Neural progenitor cell (in vitro differentiated cells): ENCODE data around the gene SYMPK. TPM values are rescaled to one million over a fixed set of nuclear protein-coding genes. Genes with fewer than 3 reads are reported as not detected.

Experiments
- DNase-seq: peaks from one replicate; pipeline ENCODE4 v3.0.0-alpha.2; 2016; ENCODE audit warnings: low spot score
- H2AFZ ChIP-seq: fragments of 200-600 bp; sonication (generic); replicated peaks from 2 replicates; pipeline ENCODE4 v1.6.1; 2016; ENCODE audit warnings: antibody characterized with exemption
- H3F3A ChIP-seq: fragments of 200-600 bp; sonication (generic); 2 replicates; pipeline ENCODE4 v1.6.1; 2016; ENCODE audit warnings: antibody characterized with exemption, low read depth
- H3K27ac ChIP-seq: fragments of 200-600 bp; sonication (generic); 2 replicates; pipeline ENCODE4 v1.5.1; 2016; ENCODE audit warnings: mild to moderate bottlenecking
- H3K27me3 ChIP-seq: fragments of 200-600 bp; sonication (generic); 2 replicates; pipeline ENCODE4 v1.6.1; 2016; ENCODE audit warnings: mild to moderate bottlenecking, moderate library complexity
- H3K36me3 ChIP-seq: fragments of 200-600 bp; sonication (generic); 2 replicates; pipeline ENCODE4 v1.5.1; 2016
- H3K4me1 ChIP-seq: fragments of 200-600 bp; sonication (generic); 2 replicates; pipeline ENCODE4 v1.6.1; 2016; ENCODE audit warnings: mixed run types
- H3K4me2 ChIP-seq: fragments of 200-600 bp; sonication (generic); 2 replicates; pipeline ENCODE4 v1.6.1; 2016
- H3K4me3 ChIP-seq: fragments of 200-600 bp; sonication (generic); 2 replicates; pipeline ENCODE4 v1.5.1; 2016
- H3K79me2 ChIP-seq: fragments of 200-600 bp; sonication (generic); 2 replicates; pipeline ENCODE4 v1.6.1; 2016; ENCODE audit warnings: low read depth
- H3K9ac ChIP-seq: fragments of 200-600 bp; sonication (generic); 2 replicates; pipeline ENCODE4 v1.6.1; 2016
- H3K9me3 ChIP-seq: fragments of 200-600 bp; sonication (generic); 2 replicates; pipeline ENCODE4 v1.5.1; 2016; ENCODE audit warnings: low read depth
- H4K20me1 ChIP-seq: fragments of 200-600 bp; sonication (generic); 2 replicates; pipeline ENCODE4 v1.6.1; 2016; ENCODE audit warnings: low read depth
- H3K27ac Mint-ChIP-seq: 3 replicates; pipeline ENCODE4 v1.8.0; 2021; ENCODE audit warnings: mixed read lengths
- H3K27me3 Mint-ChIP-seq: 2 replicates; pipeline ENCODE4 v1.8.0; 2022; ENCODE audit warnings: low read depth, mild to moderate bottlenecking, inconsistent platforms, moderate library complexity, mixed read lengths; ENCODE audit not compliant: insufficient read depth
- H3K36me3 Mint-ChIP-seq: 3 replicates; pipeline ENCODE4 v1.8.0; 2021; ENCODE audit warnings: mixed read lengths
- H3K4me1 Mint-ChIP-seq: 3 replicates; pipeline ENCODE4 v1.8.0; 2021; ENCODE audit warnings: mixed read lengths
- H3K4me3 Mint-ChIP-seq: 3 replicates; pipeline ENCODE4 v1.8.0; 2021; ENCODE audit warnings: mild to moderate bottlenecking, moderate library complexity, mixed read lengths
- H3K9me3 Mint-ChIP-seq: 3 replicates; pipeline ENCODE4 v1.8.0; 2020; ENCODE audit warnings: mixed read lengths
- CTCF ChIP-seq: fragments of 200-600 bp; sonication (generic); IDR thresholded peaks from 2 replicates; pipeline ENCODE4 v1.5.1; 2017; ENCODE audit warnings: antibody characterized with exemption, mild to moderate bottlenecking
- EZH2 ChIP-seq: fragments of 200-600 bp; sonication (generic); IDR thresholded peaks from 2 replicates; pipeline ENCODE4 v1.6.1; 2017; ENCODE audit warnings: antibody characterized with exemption, mild to moderate bottlenecking, moderate library complexity
- EZH2phosphoT487 ChIP-seq: fragments of 200-600 bp; sonication (generic); IDR thresholded peaks from 2 replicates; pipeline ENCODE4 v1.6.1; 2017; ENCODE audit warnings: antibody characterized with exemption
- total RNA-seq: library from RNA; depleted of rRNA; stranded (reverse); fragments of >200 nt; gene quantifications from 2 replicates; pipeline ENCODE4 v1.2.3, GENCODE V29; 2015; ENCODE audit warnings: low replicate concordance

The SYMPK gene
- total RNA-seq, 1 donor from 2014 or later: 38.3 TPM

- H3K4me1 ChIP-seq: peaks cover 34% of the 10 kb centered on the region
- H3K27ac ChIP-seq: peak overlapping the region; percentile 68
- H3K36me3 Mint-ChIP-seq: peaks cover 3% of the 10 kb centered on the region
- peak overlapping the region; percentile 67 for H3K9ac ChIP-seq
- peak overlapping the region; percentile 85 for H3K27ac Mint-ChIP-seq
- H3K36me3 ChIP-seq: no peaks in the 10 kb centered on the region
- H3K9me3 ChIP-seq: no peaks in the 10 kb centered on the region
- peaks cover 55% of the 10 kb centered on the region for H3F3A ChIP-seq
- TF ChIP-seq EZH2 (no peak), CTCF (no peak), EZH2phosphoT487 (no peak)
- no peaks in the 10 kb centered on the region for H3K27me3 ChIP-seq
- peaks cover 25% of the 10 kb centered on the region for H3K79me2 ChIP-seq
- H3K4me2 ChIP-seq: peak overlapping the region; percentile 99
- H3K4me3 Mint-ChIP-seq: peak overlapping the region; percentile 92
- H3K4me3 ChIP-seq: peak overlapping the region; percentile 86
- H3K27me3 Mint-ChIP-seq: peaks cover 15% of the 10 kb centered on the region
- H2AFZ ChIP-seq: no peak overlapping the region
- H3K9me3 Mint-ChIP-seq: no peaks in the 10 kb centered on the region
- DNase-seq: peak; percentile 88
- peaks cover 26% of the 10 kb centered on the region for H4K20me1 ChIP-seq
- peaks cover 22% of the 10 kb centered on the region for H3K4me1 Mint-ChIP-seq
These were observed 95.5 kb downstream of the SYMPK start for GRCh38 chr19:45767410-45767880.

- H3K9me3 ChIP-seq: no peaks in the 10 kb centered on the region
- Mint-ChIP-seq H3K9me3 (no peaks in the 10 kb centered on the region), H3K4me1 (peaks cover 17% of the 10 kb centered on the region), H3K27ac (peak overlapping the region; percentile 85), H3K36me3 (no peaks in the 10 kb centered on the region), H3K27me3 (peaks cover 15% of the 10 kb centered on the region), H3K4me3 (peak overlapping the region; percentile 92)
- peak overlapping the region; percentile 99 for H3K4me2 ChIP-seq
- H3K79me2 ChIP-seq: peaks cover 25% of the 10 kb centered on the region
- no peak overlapping the region for H2AFZ ChIP-seq
- peaks cover 34% of the 10 kb centered on the region for H3K4me1 ChIP-seq
- peaks cover 50% of the 10 kb centered on the region for H3F3A ChIP-seq
- peaks cover 23% of the 10 kb centered on the region for H4K20me1 ChIP-seq
- H3K4me3 ChIP-seq: peak overlapping the region; percentile 86
- DNase-seq: peak; percentile 56
- TF ChIP-seq EZH2phosphoT487: no peak
- TF ChIP-seq CTCF: no peak
- no peak for TF ChIP-seq EZH2
- peak overlapping the region; percentile 59 for H3K9ac ChIP-seq
- no peaks in the 10 kb centered on the region for H3K27me3 ChIP-seq
- peak overlapping the region; percentile 68 for H3K27ac ChIP-seq
- H3K36me3 ChIP-seq: no peaks in the 10 kb centered on the region
These were observed 96.0 kb downstream of the SYMPK start for GRCh38 chr19:45766869-45767346.

GRCh38 chr19:45766296-45766868, 96.6 kb downstream of the SYMPK start:
- H3K27me3 ChIP-seq: no peaks in the 10 kb centered on the region
- H3K4me1 ChIP-seq: peaks cover 34% of the 10 kb centered on the region
- H3K9ac ChIP-seq: no peak overlapping the region
- H3K27ac ChIP-seq: no peak overlapping the region
- peaks cover 19% of the 10 kb centered on the region for H4K20me1 ChIP-seq
- no peaks in the 10 kb centered on the region for H3K36me3 ChIP-seq
- Mint-ChIP-seq H3K36me3 (no peaks in the 10 kb centered on the region), H3K9me3 (no peaks in the 10 kb centered on the region), H3K27me3 (peaks cover 15% of the 10 kb centered on the region), H3K4me1 (peaks cover 17% of the 10 kb centered on the region), H3K27ac (no peak overlapping the region), H3K4me3 (peak overlapping the region; percentile 27)
- H2AFZ ChIP-seq: no peak overlapping the region
- H3K4me3 ChIP-seq: peak overlapping the region; percentile 86
- peaks cover 44% of the 10 kb centered on the region for H3F3A ChIP-seq
- no peaks in the 10 kb centered on the region for H3K9me3 ChIP-seq
- peak overlapping the region; percentile 99 for H3K4me2 ChIP-seq
- H3K79me2 ChIP-seq: peaks cover 25% of the 10 kb centered on the region
- no peak for TF ChIP-seq CTCF
- no peak for TF ChIP-seq EZH2
- no peak for TF ChIP-seq EZH2phosphoT487
- no peak for DNase-seq
